Choroid plexus epithelial cell (primary cell): Measurements from ENCODE around the gene TLE3.

Experiments used
- DNase-seq: peaks from one replicate; pipeline ENCODE4 v3.0.0-alpha.2; 2010; ENCODE audit warnings: low read depth
- H3K4me3 ChIP-seq: 2 replicates; pipeline ENCODE4 v1.5.1; 2011; ENCODE audit warnings: low read depth, mild to moderate bottlenecking, control low read depth, low read length, moderate library complexity
- TF ChIP-seq, protein P1 (sequence below): conservative IDR thresholded peaks from 2 replicates; pipeline ENCODE4 v1.5.1; 2011; ENCODE audit warnings: low read depth, mild to moderate bottlenecking, control low read depth, inconsistent platforms, low read length, moderate library complexity

Gene TLE3

DNA sequence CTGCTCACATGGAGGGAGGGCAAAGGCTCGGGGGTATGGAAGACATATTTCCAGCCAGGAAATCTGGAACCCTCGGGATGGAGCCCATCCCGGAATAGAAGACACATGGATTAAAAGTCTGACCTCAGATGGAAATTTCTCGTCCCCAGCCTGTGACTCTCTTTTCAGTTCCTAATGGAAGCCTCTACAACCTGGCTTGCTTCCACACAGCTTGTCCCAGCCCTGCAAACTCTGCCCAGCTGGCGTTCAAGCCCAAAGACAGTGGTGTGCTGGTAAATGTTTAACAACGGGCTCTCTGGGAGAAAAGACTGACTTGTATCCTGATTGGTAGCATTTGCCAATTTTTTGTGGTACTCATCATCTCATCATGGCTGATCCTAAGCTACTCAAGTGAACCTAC is 35.6 kb upstream of the TLE3 start:
- H3K4me3 ChIP-seq: no peak overlapping the region
- TF ChIP-seq, protein P1, sequence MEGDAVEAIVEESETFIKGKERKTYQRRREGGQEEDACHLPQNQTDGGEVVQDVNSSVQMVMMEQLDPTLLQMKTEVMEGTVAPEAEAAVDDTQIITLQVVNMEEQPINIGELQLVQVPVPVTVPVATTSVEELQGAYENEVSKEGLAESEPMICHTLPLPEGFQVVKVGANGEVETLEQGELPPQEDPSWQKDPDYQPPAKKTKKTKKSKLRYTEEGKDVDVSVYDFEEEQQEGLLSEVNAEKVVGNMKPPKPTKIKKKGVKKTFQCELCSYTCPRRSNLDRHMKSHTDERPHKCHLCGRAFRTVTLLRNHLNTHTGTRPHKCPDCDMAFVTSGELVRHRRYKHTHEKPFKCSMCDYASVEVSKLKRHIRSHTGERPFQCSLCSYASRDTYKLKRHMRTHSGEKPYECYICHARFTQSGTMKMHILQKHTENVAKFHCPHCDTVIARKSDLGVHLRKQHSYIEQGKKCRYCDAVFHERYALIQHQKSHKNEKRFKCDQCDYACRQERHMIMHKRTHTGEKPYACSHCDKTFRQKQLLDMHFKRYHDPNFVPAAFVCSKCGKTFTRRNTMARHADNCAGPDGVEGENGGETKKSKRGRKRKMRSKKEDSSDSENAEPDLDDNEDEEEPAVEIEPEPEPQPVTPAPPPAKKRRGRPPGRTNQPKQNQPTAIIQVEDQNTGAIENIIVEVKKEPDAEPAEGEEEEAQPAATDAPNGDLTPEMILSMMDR: no peak
- DNase-seq: no peak

DNA sequence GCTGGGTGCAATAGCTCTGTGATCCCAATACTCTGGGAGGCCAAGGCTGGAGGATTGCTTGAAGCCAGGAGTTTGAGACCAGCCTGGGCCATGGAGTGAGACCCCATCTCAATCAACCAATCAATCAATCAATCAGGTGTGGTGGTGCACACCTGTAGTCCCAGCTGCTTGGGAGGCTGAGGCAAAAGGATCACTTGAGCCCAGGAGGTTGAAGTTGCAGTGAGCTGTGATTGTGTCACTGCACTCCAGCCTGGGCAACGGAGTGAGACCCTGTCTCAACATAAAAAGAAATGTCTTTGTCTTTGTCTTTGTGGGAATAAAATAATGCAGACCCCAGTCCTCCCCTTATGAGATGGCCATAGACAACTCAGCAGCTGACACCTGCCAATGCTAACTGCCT is 34.9 kb upstream of the TLE3 start:
- TF ChIP-seq, protein P1: no peak
- no peak overlapping the region for H3K4me3 ChIP-seq
- no peak for DNase-seq

DNA sequence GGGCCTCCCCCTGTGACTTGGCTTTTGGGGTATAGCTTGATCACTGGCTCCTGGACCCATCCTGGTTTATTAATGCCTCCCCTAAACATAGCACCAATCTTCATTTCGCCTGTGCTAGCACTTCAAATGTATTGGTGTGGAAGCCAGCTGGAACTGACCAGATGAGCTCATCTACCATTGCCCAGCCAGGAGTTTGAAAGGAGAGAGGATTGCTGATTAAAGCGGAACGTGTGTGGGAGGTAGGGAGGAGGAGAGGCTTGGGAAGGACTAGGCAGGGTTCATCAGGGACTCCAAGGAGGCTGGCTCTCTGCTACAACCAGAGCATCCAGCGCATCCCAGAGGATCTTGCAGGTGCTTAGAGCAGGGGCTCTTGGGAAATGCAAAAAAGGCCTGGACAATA is 34.4 kb upstream of the TLE3 start:
- H3K4me3 ChIP-seq: no peak overlapping the region
- TF ChIP-seq, protein P1: no peak
- DNase-seq: peak; percentile 61

DNA sequence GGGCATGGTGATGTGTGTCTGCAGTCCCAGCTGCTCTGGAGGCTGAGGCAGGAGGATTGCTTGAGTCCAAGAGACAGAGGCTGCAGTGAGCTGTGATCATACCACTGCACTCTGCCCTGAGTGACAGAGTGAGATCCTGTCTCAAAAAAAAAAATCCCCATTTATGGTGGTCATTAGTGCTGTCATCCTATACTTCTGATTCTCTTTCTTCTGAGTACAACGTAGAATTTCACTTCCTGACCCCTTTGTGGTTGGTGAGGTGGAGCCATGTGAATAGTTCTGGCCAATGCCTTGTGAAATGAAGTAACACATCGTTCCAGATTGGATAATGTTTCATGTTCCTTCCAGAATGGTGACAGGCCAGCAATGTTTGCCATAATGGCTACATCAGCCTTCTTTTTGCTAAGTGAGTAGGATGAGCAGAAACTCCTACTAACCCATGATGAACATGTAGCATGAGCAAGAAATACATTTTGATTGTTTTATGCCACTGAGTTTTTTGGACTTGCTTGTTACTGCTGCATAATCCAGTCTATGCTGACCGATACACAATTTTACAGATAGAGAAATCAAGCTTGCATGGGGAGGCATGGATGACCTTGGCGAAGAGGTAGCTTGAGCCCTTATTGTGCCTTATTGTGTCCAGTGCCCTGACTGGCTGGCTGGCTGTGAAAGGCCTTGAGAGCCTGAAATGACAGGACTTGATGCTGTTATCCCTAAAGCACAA is 30.9 kb upstream of the TLE3 start:
- TF ChIP-seq, protein P1: no peak
- no peak overlapping the region for H3K4me3 ChIP-seq
- DNase-seq: no peak

DNA sequence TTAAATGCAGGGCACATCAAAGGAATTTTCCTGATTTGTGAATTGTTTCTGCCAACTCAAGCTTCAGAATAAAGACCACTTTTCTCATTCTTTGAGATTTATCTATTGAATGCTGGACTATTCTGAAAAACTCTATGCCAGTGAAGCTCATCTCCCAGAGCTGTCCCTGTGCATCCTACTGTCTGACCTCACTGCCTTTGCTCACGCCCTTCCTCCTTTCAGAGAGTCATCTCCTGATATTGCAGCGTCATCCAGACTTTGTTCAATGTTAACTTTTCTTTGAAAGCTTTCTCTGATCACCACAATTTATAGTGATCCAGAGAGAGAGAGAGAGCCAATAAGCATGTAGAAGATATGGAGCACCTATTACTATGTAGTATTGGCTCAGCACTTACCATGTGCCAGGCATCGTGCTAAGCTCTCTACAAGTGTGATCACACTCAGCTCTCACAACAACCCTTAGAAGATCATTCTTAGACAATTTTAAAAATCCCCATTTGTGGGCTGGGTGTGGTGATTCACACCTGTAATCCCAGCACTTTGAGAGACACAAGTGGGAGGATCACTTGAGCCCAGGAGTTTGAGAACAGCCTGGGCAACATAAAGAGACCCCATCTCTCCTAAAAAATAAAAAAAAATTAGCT is 30.2 kb upstream of the TLE3 start:
- no peak overlapping the region for H3K4me3 ChIP-seq
- TF ChIP-seq, protein P1: no peak
- no peak for DNase-seq

DNA sequence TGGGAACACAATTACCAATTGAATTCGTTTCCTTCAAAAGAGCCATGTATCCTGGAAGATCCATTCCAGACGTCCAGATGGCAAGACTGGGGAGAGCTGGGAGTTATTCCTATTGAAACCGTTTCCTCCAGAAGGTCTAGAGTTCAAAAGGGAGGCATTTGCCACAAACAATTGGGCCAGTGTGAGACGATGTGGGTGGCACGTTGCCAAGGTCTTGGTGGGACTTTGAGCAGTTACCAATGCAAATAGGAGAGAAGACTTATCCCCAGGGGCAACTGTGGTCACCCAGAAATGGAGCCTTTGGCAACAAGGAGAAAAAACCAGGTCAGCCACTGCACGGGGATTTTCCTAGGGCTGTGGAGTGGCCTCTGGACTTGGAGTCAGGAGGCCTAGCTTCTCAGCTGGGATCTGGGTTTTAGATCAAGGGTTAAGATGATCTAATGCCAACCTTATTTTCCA is 29.6 kb upstream of the TLE3 start:
- TF ChIP-seq, protein P1: no peak
- DNase-seq: no peak
- H3K4me3 ChIP-seq: no peak overlapping the region

DNA sequence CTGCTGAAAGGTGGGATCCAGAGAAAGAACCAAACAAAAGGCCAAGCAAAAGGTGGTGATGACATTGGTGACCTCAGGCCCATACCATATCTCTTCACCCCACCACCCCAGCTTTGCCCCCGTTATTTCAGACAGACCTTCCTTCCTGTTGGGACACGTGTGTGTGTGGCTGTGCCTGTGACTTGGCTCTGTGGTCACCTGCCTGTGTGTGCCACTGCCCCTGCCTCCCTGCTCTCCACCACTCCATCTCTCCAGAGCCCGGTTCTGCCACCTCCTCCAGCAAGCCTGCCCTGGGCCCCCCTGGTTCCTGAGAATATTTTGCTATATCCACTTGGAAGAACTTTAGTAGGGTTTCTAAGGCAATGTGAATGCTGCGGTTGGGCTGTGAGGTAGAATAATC is 28.6 kb upstream of the TLE3 start:
- DNase-seq: no peak
- TF ChIP-seq, protein P1: no peak
- H3K4me3 ChIP-seq: no peak overlapping the region
